Uterus (tissue), 2 donors: ENCODE data around the gene MAGI2.

Experiments used
- CTCF ChIP-seq, 4 experiments: fragments of 200-600 bp in 2 of 4; fragments of 450-650 bp in 2 of 4; sonication (generic) in 2 of 4; IDR thresholded peaks; one replicate each; pipeline ENCODE4 v1.5.1; 2016 to 2019; ENCODE audit warnings: antibody characterized with exemption in 4 of 4, mild to moderate bottlenecking in 2 of 4, moderate library complexity in 1 of 4
- POLR2A ChIP-seq, 2 donors: fragments of 450-650 bp; IDR thresholded peaks; one replicate each; pipeline ENCODE4 v1.6.1; 2016; ENCODE audit warnings: antibody characterized with exemption in 2 of 2, mild to moderate bottlenecking in 1 of 2, moderate library complexity in 1 of 2

GRCh38 chr7:78167860-78168259 is 1285.6 kb downstream of the MAGI2 start:
- TF ChIP-seq CTCF (IDR thresholded peaks at IDR 0.05) (no peak), POLR2A (IDR thresholded peaks at IDR 0.05) (no peak)
